HG03095 (cell line): Measurements from ENCODE around the gene GSK3A.

ENCODE experiments used
- ATAC-seq: cut with Tn5 transposase; IDR thresholded peaks from one replicate; pipeline ENCODE4 v1.9.1; 2021; ENCODE audit warnings: moderate library complexity; ENCODE audit not compliant: unreplicated experiment

GSK3A gene

GRCh38 chr19:42201489-42202289 is 40.7 kb downstream of the GSK3A start:
- no peak for ATAC-seq

- ATAC-seq, result no peak
These were observed 42.2 kb downstream of the GSK3A start for GRCh38 chr19:42200116-42200715.

- peak; percentile 36 for ATAC-seq
These were observed 42.8 kb downstream of the GSK3A start for GRCh38 chr19:42199440-42200115.

DNA sequence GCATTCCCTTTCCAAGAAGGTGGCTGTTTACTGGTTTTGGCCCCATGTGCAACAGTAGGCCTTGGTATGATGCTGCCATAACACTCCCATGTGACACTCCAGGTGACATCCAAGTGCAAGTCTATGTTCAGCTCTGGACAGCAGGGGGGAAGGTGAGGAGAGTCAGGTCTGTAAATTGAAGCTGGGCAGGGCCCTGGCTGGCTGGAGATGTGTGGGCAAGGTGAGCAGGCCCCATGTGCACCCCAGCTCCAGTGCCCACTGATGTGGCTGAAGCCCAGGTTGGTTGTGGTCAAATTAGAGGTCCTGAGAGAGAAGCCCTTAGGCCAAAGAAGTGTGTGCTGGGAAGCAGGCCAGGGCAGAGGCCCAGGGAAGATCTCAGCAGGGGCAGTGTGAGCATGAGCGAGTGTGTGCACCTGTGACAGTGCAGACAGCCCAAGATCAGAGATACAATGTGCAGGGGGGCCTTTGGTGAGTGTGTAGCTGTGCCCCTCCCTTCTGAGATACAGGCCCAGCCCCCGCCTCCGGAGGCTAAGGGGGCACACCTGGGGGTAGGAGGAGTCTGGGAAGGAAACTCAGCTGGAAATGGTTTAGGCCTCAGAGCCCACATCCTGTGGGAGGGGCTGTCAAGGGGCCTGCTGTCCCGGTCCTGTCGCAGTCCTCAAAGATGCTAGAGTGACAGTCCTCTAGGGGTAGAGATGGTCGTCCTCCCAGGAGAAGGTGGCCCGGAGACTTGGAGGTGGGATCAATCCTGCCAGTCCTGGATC is 43.5 kb downstream of the GSK3A start:
- peak; percentile 33 for ATAC-seq

- no peak for ATAC-seq
These were observed 45.0 kb downstream of the GSK3A start for GRCh38 chr19:42197375-42197817.

DNA sequence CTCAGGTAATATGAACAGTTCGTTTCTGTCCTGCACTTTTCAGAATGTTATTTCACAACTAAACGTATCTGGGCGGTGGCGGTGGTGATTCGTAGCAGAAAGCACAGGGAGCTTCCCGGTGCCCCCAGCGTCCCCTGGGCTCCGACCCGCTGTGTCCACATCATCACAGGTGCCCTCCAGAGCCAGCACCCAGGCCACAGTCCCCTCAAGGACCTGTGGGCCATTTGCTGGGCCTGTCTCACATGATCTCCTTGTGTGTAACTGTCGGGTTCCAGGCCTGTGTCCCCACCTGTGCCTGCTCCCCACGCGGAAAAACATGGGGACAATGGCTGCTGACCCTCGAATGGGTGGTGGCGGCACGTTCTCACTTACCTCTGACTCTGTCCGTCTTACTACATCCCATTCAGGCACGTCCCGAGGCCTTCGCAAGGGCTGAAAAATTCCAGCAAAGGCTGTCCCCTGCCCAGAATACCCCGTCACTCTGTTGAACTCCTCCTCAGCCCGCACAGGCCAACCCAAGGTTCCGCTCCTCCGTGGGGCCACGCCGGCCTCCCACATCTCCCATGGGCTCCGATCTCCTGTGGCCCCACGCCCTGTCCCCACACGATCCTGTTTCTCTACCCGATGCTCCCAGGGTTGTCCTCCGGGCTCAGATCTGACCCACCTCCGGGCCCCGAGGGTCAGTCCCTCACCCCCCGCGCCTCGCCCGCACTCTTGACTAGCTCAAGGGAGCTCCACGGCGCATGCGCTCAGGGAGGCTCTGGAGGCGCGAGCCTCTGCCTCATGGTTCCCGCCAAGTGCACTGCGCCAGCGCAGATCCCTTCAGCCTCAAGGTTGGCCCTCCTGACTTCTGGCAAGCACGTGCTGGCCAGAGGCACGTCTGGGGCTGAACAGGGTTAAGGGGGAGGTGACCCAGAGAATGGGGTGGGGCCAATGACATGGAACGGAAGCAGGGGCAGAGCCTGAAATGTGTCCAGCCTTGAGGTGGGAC is 46.1 kb downstream of the GSK3A start:
- ATAC-seq, result no peak

DNA sequence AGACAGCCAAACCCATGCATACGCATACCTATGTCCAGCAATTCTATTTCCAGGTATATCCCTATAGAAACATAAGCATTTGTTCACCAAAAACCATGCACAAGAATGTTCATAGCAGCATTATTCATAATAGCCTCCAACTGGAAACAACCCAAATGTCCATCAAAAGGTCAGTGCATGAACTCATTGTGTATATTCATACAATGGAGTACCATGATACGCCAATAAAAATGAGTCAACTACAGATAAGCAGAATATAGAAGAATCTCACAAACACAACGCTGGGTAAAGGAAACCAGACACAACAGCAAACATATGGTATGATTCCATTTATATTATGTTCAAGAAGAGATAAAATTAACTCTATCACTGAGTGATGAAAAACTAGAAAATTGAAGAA is 48.7 kb downstream of the GSK3A start:
- ATAC-seq, result no peak

- no peak for ATAC-seq
These were observed 49.1 kb downstream of the GSK3A start for GRCh38 chr19:42193294-42193693.

- no peak for ATAC-seq
These were observed 50.5 kb downstream of the GSK3A start for GRCh38 chr19:42191855-42192254.

GRCh38 chr19:42191330-42191729 is 51.1 kb downstream of the GSK3A start:
- no peak for ATAC-seq

DNA sequence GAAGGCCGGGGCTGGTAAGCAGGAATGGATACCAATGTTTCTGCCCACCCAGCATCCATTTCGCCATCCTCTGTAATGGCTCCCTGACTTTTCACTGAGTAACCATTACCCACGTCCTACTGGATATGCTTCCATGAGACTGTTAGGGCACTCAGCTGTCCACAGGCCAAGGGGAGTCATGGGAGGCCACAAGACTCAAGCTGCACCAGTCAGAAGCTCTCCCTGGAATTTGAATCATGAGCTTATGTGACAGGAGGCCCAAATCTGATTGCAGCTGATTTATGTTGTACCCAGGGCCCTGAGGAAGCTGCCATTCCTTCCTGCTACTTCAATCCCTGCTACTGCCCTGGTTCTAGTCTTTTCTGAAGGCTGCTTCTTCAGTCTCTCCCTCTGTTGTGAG is 53.3 kb downstream of the GSK3A start:
- ATAC-seq, result no peak

- ATAC-seq, result no peak
These were observed 53.7 kb downstream of the GSK3A start for GRCh38 chr19:42188665-42189064.

DNA sequence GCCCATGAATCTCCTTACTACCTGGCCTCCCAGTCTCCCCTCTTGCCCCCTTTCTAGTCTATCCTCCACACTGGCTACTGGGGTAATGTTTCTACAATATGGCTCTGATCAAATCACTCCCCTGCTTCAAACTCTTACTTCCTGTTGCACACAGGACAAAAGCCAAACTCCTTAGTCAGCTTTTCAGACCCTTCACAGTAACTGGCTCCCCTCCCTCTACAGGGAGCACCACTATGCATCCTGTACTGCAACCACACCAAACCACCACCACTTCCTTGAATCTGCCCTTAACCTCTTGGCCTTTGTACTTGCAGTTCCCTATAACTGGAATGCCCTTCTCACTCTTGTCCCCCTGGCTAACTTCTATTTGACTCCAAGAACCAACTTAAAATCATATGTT is 57.1 kb downstream of the GSK3A start:
- ATAC-seq, result no peak

DNA sequence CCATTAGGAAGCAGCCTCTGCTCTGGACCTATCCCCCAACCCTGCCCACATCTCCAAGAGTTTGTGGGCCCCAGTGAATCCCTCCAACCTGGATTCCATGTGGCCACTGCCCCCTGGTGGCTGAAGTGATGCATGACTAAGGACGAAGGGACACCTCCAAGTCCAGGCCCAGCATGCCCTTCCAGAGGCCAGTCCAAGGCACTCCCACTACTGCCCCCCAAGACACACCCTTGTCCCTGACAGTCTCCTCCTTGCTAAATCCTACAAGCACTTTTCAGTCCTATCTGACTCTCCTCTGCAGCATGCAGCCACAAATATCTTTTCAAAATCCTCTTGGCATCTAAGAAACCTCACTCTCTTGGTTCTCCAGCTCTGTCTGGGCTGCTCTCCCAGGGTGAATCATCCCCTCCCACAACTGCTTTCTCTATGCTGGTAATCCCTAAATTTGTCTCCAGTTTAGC is 58.0 kb downstream of the GSK3A start:
- no peak for ATAC-seq
